HS-5 (cell line): ENCODE results near the gene ANO3.
"Not testable (repeated sequence)": the region's sequence is repeated elsewhere in the genome, so short reads cannot be mapped to it uniquely, and the experiment has no call there.

Experiments
- DNase-seq: peaks from one replicate; pipeline ENCODE4 v3.0.0-alpha.2; 2012; ENCODE audit warnings: low read depth

The ANO3 gene

DNA sequence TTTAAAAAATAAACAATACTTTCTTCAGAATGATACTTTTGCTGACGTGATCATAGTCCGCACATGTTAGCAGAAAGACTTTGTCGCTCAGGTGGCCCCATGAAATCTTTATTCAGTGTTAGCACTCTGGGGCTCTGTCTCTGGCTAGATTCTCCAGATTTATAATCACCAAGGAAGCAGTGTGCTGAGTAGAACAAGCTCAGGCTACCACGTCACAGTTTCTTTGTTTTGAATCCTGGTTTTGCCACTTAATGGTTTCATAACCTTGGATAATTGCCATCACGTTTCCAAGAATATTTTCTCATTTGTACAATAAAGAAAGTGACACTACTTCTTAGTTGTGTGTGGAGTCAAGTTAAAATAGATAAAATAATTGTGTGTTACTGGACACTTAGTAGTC is 244.0 kb downstream of the ANO3 start:
- DNase-seq = no peak

DNA sequence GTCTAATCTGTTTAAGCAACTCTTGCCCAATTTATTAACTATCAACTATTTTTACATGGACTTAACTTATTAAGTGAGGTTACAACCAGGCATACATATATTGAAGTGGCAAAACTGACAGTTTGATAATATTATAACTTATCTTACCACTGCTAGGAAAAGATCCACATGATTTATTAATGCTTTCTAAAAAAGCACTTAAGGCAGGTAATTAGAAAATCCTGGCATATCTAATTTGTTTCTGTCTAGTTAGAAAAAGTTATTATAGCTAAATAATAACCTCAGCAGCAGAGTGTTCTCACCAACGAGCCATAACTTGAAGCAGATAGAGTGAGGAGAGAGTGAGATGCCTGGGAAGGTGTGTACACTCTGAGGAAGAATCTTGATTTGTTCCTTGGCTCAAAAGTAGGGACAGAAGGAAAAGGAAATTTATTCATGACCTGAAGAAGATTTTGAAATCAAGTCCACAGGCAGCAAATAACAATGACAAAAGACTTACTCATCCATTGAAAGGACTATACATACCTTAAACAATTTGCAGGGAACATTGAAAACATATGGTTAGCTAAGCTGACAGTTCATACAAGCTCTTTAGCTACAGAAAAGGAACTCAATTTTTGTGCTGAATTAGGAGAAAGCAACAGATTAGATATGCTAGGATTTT is 247.2 kb downstream of the ANO3 start:
- DNase-seq = peak; percentile 45

DNA sequence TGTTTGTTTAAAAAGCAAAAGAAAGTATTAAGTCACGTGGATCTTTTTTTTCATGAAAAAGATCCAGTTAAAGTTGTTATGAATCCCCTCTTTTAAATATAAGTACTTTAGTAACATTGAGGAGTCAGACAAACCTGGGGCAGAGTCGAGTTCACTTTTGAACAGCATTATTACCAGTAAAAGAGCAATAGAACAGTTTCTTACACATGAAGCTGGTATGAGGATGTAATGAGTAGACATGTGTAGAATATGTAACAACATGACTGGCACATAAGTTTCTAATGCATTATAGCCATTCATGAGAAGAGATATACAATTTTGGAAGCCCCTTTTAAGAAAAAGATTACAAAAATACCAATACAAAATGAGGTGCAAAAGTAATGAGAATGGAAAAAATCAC is 247.8 kb downstream of the ANO3 start:
- no peak for DNase-seq

DNA sequence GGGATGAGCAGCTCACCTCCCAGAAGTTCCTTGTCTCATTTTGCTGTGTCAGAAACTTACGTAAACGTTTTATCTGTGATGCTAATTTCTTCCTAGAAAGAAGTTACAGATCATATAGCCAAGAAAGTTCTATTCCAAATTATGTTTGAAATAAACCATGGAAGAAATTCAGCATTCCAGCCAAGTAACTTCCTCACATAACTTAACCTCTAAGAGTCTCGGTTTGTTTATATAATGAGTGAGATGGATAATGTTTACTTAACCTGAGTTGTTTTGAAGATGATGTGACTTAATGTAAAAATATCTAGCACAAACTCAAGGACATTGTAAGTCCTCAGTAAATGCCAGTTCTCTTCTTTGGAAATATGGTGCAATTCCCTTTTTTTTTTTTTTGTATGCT is 249.0 kb downstream of the ANO3 start:
- no peak for DNase-seq

DNA sequence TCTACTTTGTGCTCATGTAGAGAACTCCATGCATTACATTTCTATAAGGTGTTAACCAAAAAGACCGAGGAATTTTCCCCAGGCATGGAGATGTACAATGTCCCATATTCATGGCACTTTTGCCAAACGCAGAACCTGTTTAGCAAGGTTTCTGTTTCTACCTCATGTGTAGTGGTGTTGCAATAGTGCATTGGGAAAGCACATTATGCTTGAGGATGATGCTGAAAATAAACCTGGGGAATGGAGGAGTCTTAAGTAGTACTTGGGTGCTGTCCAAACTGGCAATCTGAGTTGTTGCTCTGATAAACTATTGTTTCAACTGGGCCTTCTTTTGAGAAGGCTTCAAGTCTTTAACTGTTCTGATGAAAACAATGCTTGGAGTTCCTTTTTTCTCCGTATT is 251.6 kb downstream of the ANO3 start:
- no peak for DNase-seq

DNA sequence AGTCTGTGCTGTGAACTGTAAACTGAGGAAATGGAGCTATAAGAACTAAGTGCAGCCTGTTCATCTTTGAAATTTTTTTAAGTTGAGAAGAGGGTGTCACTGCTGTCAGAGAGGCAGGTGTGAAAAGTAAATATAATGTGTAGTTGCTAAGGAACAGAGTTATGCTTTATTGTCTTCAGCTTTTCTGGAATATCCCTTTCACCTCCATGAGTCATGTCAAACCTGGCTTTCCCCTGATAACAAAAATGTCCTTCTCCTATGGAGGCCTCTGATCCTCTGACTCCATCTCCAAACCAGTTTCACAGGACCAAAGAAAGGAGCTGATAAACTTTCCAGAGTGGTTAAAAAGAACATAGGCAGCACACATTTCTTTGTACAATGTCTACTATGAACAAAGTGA is 252.9 kb downstream of the ANO3 start:
- DNase-seq = no peak

DNA sequence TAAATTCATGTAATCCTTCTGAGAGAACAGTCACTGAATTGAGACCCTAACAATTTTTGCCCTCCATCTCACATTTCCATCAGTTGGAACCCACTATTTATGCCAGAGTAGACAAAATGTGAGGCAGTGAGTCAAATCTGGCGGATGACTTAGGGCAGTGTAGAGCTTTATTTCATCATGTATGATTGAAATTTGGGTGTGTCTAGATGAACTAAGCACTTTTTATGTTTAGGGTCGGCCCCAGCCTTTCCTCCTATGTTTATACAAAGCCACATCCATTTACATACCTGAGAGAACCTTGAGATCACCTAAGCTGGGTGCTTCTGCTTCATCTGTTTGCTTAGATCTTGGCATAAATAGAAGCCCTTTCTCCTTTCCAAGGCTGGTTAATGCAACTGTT is 255.1 kb downstream of the ANO3 start:
- DNase-seq = no peak

DNA sequence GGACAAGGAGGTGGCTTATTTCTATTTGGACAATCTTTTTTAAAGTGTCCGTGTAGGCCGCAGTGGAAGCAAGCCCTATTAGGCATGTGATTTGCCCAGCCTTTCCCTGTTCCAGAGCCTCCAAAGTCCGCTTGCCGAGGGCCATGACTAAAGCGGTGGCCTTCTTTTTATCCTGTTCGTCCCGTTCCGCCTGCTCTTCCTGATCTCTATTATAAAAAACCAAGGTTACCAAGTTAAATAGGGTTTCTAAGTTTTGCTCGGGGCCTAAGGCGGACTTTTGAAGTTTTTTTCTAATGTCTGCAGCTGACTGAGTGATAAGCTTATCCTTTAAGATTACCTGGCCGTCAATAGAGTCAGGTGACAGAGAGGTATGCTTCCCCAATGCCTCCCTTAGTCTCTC is 261.8 kb downstream of the ANO3 start:
- DNase-seq = no peak

DNA sequence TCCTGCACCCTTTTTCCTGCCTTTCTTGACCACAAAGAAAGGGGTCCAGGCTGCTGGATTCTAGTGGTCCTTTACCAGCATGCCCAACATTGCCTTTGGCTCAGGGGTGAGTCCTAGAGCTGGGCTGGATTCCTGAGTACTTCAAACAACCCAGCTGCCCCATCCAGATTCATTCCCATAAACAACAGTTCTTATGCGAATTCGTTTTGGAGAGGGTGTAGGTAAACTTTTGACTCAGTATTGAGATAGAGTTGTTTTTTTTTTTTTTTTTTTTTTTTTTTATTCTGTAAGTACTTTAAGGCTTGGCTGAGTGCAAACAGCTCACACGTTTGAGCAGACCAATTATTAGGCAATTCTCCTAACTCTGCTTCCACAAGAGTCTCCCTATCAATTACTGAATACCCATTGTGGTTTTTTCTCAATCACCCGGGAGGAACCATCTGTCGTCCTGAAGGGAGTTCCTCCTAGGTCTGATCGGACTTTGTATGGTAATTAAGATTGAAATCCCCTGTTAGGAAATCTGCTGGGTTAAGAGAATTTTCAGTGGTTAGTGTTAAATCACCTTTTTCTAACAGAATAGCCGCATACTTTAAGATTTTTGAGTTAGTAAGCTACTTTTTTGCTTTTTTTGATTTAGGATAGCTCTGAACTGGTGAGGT is 263.4 kb downstream of the ANO3 start:
- not testable (repeated sequence) for DNase-seq

DNA sequence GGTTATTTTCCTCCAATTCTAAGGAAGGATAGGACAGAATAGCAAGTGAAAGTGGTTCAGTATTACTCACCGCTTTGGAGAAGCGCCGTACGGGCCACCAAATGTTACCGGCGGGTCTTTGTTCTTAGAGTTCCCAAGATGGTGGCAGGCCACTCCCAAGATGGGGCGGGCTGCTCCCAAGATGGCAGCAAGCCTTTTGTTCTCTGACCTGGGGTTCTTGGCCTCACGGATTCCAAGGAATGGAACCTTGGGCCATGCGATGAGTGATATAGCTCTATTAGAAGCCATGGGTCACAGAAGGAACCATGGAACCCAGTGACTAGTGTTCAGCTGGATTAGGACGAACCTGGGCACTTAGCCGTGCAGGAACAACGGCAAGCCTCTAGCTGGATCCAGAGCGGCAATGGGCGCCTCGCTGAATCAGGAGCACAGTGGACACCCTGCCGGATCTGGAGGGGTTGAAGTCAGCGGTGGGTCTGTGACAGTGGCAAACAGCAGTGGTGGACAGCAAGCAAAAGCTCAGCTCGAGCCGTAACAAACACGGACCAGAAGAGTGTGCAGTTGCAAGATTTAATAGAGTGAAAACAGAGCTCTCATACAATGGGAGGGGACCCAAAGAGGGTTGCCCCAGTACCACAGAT is 265.2 kb downstream of the ANO3 start:
- not testable (repeated sequence) for DNase-seq

DNA sequence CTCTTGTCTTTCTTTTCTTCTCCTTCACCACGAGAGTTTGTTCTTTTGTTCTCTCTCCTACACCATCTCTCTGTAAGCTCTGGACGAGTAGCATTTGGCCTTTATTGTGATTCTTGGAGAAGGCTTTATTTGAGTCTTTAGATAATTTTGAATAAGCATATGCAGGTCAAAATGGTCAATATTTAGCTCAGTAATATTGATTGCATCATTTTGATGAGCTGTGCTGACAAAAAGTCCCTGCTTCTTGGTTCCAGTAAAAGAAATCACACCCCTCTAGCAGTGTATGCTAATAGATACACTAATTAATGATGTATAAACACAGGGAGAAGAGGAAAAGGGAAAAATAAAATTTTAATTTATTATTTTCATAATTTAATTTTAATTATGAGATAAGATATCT is 266.0 kb downstream of the ANO3 start:
- no peak for DNase-seq

DNA sequence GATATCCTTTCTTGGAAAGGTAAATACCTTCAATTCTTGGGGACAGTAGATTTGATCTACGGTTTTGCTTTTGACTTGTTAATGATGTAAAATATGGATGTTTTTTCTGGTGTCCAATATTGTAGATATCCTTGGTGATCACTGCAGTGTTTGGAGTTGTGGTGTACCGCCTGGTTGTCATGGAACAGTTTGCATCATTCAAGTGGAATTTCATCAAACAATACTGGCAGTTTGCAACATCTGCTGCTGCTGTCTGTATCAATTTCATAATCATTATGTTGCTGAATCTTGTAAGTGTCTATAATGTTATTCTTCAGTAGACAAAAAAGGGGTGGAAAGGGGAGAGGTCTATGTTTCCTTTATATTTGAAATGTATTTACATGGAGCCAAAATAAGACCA is 267.5 kb downstream of the ANO3 start:
- DNase-seq = peak; percentile 63

DNA sequence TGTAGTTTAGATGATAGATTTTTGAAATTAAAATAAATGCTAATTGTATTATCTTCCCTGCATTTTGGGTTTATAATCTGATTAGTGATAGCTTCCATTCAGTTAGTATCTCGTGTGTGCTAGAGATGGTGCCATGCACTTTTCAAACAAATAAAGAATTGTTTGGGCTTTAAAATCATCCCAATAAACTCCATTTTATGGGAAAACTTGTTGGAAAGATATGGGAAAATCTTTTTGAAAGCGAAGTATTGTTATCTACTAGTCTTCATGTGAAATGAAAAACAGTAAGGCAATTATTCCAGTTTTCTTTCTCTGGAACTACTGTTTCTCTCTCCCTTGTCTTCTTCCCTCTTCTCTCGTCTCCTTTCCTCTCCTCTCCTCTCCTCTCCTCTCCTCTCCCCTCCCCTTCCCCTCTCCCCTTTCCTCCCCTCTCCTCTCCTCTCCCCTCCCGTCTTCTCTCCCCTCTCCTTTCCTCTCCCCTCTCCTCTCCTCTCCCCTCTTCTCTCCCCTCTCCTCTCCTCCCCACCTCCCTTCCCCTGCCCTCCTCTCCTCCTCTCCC is 268.0 kb downstream of the ANO3 start:
- DNase-seq = no peak

DNA sequence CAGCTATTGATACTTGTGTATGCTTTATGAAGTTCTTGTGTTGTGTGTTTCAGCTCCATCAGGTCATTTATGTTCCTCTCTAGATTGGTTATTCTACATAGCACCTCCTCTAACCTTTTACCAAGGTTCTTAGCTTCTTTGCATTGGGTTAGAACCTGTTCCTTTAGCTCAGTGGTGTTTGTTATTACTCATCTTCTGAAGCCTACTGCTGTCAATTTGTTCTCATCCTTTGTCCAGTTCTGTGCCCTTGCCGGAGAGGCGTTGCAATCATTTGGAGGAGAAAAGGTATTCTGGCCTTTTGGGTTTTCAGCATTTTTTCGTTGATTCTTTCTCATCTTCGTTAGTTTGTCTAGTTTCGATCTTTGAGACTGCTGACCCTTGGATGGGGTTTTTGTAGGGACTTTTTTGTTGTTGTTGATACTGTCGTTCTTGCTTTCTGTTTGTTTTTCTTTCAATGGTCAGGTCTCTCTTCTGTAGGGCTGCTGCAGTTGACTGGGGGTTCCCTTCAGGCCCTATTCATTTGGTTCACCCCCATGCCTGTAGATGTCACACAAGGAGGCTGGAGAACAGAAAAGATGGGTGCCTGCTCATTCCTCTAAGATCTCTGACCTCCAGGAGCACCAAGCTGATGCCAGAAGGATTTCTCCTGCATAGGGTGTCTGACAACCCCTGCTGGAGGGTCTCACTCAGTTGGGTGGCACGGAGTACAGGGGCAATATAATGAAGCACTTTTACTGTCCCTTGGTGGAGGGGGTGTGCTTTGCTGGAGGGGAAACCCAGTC is 276.0 kb downstream of the ANO3 start:
- no peak for DNase-seq

DNA sequence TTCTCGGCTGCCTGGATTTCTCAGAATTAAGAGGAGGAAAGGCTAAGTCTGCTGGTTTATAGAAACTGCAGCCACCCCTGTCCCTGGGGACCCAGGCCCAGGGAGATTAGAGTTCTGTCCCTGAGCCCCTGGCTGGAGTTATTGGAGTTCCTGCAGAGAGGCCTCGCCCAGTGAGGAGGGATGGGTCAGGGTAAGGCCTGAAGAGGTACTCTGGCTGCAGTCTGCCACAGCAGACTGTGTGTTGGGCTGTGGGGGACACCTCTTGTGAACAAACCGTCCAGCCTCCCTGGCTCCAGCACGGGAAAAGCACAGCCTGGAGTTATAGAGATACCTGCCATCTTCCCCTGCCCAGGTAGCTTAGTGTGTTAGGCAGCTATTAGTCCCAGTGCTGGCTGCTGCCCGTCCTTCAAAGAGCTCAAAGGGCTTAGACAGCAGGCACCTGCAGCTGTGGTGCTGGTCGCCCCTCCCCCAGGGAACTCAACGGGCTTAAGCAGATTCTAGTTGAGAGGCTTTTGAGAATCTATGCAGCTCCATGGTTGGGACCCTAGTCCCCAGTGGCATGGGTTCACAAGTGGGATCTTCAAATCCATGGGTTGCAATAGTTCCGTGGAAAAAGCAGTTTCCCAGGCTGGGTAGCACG is 276.7 kb downstream of the ANO3 start:
- no peak for DNase-seq

DNA sequence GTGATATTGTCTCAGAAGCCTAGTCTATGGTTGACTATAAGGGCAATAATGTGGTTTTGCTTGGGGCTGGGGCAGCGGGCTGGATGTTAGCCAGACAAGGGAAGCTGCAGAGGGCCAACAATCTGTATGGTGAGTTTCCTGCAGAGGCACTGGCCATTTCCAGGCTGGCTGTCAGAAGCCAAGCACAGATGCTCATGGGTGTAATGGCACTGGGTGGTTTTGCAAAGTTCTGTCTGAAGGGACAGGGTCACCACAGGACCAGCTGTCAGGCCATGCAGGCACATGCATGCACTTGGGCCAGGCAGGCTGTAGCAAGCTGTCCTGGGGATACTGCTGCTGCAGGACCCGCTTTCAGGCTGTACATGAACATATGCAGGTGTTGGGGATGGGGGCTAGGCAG is 281.8 kb downstream of the ANO3 start:
- no peak for DNase-seq

DNA sequence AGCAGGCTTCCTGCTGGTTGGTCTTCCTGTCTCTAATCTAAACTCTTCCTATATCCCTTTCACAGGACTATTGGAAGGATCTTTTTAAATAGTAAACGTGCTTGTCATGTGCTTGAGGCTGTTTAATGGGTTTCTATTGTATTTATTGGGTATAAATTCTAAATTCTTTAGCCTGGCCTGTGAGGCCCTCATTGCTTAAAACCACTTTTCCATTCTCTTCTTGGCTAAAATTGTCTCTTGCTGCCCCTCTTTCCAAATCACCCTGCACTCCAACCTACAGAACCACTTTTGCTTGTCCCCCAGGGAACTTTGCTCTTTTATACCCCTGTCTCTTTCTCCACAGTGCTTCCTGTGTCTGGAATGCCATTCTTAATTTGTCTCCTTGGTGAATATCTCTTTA is 286.5 kb downstream of the ANO3 start:
- DNase-seq = no peak

DNA sequence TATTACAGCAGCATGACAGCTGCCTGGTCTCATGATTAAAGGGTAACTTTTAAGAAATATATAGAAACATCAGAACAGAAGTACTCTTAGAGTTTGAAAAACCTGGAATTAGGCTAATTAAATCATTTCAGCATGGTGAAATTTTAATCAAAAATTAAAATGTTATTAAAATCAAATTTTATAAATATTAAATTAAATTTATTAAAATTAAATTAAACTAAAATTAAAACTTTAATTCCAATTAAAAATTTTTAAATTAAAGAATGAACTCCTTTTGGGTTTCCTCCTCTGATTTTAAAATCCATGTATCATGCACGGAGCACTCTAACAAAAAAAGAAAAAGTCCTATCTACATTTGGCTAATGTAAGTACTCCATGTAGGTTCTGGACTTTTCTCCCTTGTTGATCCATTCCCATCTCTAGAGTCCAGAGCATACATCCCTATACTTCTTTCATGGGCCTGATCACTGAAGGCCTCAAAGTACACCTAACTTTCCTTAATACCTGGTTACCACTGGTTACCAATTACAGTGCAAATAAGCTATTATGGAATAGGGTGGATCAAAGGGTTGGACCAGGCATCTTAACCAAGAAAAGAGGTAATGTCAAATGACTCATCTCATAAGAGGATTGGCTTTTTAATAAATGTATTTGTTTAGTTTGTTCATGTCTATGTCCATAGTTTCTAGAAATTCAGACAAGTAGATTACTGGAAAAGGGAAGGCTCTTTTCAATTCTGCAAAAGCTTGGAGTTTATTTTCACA is 288.5 kb downstream of the ANO3 start:
- no peak for DNase-seq

DNA sequence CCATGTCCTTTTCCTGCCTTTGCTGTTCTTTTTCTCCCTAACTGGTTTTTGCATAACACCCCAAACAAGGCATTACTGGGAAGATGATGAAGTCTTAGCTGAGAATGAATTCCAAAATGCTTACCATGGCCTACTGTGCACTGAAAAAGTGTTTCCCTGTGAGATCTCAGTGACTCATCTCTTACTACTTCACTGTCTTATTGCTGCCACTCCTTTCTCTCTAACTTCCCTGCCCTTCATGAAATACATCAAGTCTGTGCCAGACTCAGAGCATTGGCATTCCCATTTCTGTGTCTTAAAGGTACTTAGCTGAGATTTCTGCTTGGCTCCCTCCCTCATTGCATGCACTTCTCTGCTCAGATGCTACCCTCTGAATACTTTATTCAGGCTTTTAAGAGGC is 289.2 kb downstream of the ANO3 start:
- DNase-seq = peak; percentile 84

DNA sequence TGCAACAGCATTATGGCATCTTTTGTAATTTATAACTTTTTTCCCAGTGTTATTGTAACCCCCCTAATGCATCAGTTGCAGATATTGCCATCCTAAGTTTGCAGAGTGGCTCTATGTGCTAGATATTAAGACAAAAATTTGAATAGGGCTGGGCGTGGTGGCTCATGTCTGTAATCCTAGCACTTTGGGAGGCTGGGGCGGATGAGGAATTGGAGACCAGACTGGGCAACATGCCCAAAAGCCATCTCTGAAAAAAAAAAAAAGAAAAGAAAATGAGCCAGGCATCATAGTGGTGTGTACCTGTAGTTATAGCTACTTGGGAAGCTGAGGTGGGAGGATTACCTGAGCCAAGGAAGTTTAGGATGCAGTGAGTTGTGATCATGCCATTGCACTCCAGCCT is 290.3 kb downstream of the ANO3 start:
- DNase-seq = no peak

DNA sequence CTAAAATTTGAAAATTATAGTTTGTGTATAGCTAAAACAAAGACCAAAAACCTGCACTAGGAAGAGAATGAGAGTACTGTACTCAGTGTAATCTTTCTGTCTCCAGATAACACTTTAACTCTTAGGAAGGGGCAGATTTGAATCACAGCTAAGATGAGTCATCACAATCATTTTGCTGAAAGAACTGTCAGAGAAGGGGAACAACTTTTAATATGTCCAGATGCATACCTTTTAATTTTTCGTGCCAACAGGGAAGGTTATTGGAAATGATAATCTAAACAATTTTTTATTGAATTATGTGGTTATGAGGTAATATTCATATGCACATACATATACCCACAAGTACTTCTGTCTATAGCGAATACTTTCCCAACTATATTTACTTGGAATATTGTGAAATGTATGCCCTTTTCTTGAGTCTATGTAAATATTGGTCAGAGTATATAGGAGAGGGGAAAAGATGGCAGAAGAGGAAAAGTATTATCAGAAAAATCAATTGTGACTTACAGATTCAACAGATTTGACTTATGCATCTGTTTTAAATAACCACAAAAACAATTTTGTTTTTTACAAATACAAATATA is 291.2 kb downstream of the ANO3 start:
- DNase-seq = peak; percentile 53
